HepG2 (cell line): ENCODE data around the gene KANK4. TPM values are rescaled to one million over a fixed set of nuclear protein-coding genes. Genes with fewer than 3 reads are reported as not detected.

ENCODE experiments used
- HHEX ChIP-seq: IDR thresholded peaks from 2 replicates; pipeline ENCODE4 v1.6.1; 2016; ENCODE audit warnings: control low read depth
- HOXD1 ChIP-seq: sonication (generic); formaldehyde crosslinking; IDR thresholded peaks from 2 replicates; pipeline ENCODE4 v1.5.0; 2020; ENCODE audit warnings: missing genetic modification reagents
- KLF15 ChIP-seq: sonication (generic); formaldehyde crosslinking; IDR thresholded peaks from 2 replicates; pipeline ENCODE4 v1.8.1; 2023; ENCODE audit warnings: borderline replicate concordance, mild to moderate bottlenecking, inconsistent platforms, missing genetic modification reagents, mixed read lengths
- MEIS1 ChIP-seq: sonication (generic); formaldehyde crosslinking; IDR thresholded peaks from 2 replicates; pipeline ENCODE4 v1.9.0; 2021; ENCODE audit warnings: mild to moderate bottlenecking, missing genetic modification reagents, moderate library complexity, borderline replicate concordance
- TBP ChIP-seq: sonication (generic); formaldehyde crosslinking; IDR thresholded peaks from 2 replicates; pipeline ENCODE4 v1.5.0; 2020; ENCODE audit warnings: missing genetic modification reagents
- ZFY ChIP-seq: sonication (generic); formaldehyde crosslinking; IDR thresholded peaks from 2 replicates; pipeline ENCODE4 v1.4.0; 2020; ENCODE audit warnings: missing genetic modification reagents
- ZMYM4 ChIP-seq: sonication (generic); formaldehyde crosslinking; IDR thresholded peaks from 2 replicates; pipeline ENCODE4 v1.8.1; 2023; ENCODE audit warnings: mild to moderate bottlenecking, missing genetic modification reagents
- ZNF225 ChIP-seq: sonication (generic); formaldehyde crosslinking; IDR thresholded peaks from 2 replicates; pipeline ENCODE4 v1.4.0; 2020; ENCODE audit warnings: mild to moderate bottlenecking, missing genetic modification reagents
- ZNF644 ChIP-seq: IDR thresholded peaks from 2 replicates; pipeline ENCODE4 v1.6.1; 2016; ENCODE audit warnings: low read depth
- polyA plus RNA-seq, 8 experiments: library from polyadenylated mRNA; depleted of rRNA in 3 of 8; stranded (reverse) in 7 of 8; unstranded in 1 of 8; fragments of >200 nt; fragmentation: Illumina TruSeq in 4 of 8; extraction: Trizol in 4 of 8; gene quantifications; 2 replicates each; pipeline versions ENCODE4 v1.2.1 to v1.2.3, GENCODE V29; 2011 to 2016; ENCODE audit warnings: low read depth in 4 of 8, missing spikeins in 1 of 8, mixed read lengths in 1 of 8; ENCODE audit not compliant: insufficient read depth in 1 of 8
- total RNA-seq, 5 experiments: library from RNA; depleted of rRNA; stranded (reverse); fragments of >200 nt; fragmentation: Illumina TruSeq; extraction: Trizol; gene quantifications; 2 replicates each; pipeline ENCODE4 v1.2.3, GENCODE V29; 2016; ENCODE audit warnings: low read depth in 1 of 5
- TF ChIP-seq, protein P1 (sequence below): IDR thresholded peaks from 2 replicates; pipeline ENCODE4 v1.6.1; 2012; ENCODE audit warnings: inconsistent platforms
- TF ChIP-seq, protein P2 (sequence below), 2 experiments: sonication (generic) in 1 of 2; formaldehyde crosslinking in 1 of 2; IDR thresholded peaks; 2 replicates each; pipeline versions ENCODE4 v1.4.0 to v1.6.1; 2016 to 2020; ENCODE audit warnings: borderline replicate concordance in 1 of 2, low read depth in 1 of 2, mild to moderate bottlenecking in 1 of 2, missing genetic modification reagents in 1 of 2
- TF ChIP-seq, protein P3 (sequence below): IDR thresholded peaks from 2 replicates; pipeline ENCODE4 v1.6.1; 2018; ENCODE audit warnings: missing genetic modification reagents, mild to moderate bottlenecking, missing compliant biosample characterization
- TF ChIP-seq, protein P4 (sequence below): sonication (generic); formaldehyde crosslinking; IDR thresholded peaks from 2 replicates; pipeline ENCODE4 v1.5.1; 2020; ENCODE audit warnings: mild to moderate bottlenecking, missing genetic modification reagents, moderate library complexity
- TF ChIP-seq, protein P5 (sequence below): sonication (generic); formaldehyde crosslinking; IDR thresholded peaks from 2 replicates; pipeline ENCODE4 v1.5.0; 2020; ENCODE audit warnings: missing genetic modification reagents
- TF ChIP-seq, protein P6 (sequence below): sonication (generic); formaldehyde crosslinking; IDR thresholded peaks from 2 replicates; pipeline ENCODE4 v1.5.1; 2020; ENCODE audit warnings: mild to moderate bottlenecking, missing genetic modification reagents, moderate library complexity

Gene KANK4
- total and polyA plus RNA-seq, 2 of the 13 experiments (the other 11 are each of a cell fraction or from before 2014, with no cell fraction given): 16.1 to 25.7 TPM

DNA sequence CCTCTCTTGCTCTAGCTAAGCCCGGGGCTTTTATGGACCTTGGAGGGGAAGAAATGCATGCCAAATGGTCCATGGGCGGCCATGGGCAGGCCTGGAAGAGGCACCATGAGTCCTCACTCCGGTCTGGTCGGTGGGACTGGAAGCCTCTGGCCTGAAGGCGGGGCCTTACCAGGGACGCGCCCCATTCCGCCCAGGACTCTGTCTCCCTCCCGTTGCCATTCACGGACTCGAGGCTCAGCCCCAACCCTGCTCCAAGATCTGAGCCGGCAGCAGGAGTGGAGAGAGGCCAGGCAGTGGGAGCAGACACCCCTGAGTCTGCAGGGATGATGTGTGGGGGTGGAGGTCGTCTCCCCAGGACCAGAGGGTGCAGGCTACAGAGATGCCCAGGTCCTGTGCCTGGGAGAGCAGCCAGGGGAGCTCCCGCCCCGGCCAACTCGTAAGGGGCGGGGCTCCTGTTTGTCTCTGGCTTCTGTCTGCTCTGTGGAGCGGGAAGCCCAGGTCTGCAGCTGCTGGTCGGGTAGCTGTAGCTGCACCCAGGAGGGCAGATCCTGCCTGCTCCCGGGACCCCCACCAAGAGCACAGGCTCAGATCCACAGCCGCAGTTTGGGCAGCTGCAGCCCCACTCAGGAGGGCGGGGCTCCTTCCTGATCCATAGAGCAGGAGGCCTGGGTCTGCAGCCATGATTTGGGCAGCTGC is 8.3 kb upstream of the KANK4 start (continued):
- TF ChIP-seq, protein P1, sequence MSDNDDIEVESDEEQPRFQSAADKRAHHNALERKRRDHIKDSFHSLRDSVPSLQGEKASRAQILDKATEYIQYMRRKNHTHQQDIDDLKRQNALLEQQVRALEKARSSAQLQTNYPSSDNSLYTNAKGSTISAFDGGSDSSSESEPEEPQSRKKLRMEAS: peak; percentile 81
- TF ChIP-seq HHEX (CRISPR knock-in tag): no peak
- TF ChIP-seq, protein P2, sequence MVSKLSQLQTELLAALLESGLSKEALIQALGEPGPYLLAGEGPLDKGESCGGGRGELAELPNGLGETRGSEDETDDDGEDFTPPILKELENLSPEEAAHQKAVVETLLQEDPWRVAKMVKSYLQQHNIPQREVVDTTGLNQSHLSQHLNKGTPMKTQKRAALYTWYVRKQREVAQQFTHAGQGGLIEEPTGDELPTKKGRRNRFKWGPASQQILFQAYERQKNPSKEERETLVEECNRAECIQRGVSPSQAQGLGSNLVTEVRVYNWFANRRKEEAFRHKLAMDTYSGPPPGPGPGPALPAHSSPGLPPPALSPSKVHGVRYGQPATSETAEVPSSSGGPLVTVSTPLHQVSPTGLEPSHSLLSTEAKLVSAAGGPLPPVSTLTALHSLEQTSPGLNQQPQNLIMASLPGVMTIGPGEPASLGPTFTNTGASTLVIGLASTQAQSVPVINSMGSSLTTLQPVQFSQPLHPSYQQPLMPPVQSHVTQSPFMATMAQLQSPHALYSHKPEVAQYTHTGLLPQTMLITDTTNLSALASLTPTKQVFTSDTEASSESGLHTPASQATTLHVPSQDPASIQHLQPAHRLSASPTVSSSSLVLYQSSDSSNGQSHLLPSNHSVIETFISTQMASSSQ (IDR thresholded peaks at IDR 0.05; ENCODE audit: low read depth): no peak
- TF ChIP-seq, protein P2 (CRISPR knock-in tag; IDR thresholded peaks at IDR 0.05; ENCODE audit: borderline replicate concordance): 0 out of 2 replicates have a peak, but pooled peaks have one; percentile 48
- TF ChIP-seq, protein P3, sequence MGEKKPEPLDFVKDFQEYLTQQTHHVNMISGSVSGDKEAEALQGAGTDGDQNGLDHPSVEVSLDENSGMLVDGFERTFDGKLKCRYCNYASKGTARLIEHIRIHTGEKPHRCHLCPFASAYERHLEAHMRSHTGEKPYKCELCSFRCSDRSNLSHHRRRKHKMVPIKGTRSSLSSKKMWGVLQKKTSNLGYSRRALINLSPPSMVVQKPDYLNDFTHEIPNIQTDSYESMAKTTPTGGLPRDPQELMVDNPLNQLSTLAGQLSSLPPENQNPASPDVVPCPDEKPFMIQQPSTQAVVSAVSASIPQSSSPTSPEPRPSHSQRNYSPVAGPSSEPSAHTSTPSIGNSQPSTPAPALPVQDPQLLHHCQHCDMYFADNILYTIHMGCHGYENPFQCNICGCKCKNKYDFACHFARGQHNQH (CRISPR knock-in tag): no peak
- peak; percentile 42; the same call in 1 of the 2 replicates for TF ChIP-seq MEIS1 (CRISPR knock-in tag)
- TF ChIP-seq, protein P4, sequence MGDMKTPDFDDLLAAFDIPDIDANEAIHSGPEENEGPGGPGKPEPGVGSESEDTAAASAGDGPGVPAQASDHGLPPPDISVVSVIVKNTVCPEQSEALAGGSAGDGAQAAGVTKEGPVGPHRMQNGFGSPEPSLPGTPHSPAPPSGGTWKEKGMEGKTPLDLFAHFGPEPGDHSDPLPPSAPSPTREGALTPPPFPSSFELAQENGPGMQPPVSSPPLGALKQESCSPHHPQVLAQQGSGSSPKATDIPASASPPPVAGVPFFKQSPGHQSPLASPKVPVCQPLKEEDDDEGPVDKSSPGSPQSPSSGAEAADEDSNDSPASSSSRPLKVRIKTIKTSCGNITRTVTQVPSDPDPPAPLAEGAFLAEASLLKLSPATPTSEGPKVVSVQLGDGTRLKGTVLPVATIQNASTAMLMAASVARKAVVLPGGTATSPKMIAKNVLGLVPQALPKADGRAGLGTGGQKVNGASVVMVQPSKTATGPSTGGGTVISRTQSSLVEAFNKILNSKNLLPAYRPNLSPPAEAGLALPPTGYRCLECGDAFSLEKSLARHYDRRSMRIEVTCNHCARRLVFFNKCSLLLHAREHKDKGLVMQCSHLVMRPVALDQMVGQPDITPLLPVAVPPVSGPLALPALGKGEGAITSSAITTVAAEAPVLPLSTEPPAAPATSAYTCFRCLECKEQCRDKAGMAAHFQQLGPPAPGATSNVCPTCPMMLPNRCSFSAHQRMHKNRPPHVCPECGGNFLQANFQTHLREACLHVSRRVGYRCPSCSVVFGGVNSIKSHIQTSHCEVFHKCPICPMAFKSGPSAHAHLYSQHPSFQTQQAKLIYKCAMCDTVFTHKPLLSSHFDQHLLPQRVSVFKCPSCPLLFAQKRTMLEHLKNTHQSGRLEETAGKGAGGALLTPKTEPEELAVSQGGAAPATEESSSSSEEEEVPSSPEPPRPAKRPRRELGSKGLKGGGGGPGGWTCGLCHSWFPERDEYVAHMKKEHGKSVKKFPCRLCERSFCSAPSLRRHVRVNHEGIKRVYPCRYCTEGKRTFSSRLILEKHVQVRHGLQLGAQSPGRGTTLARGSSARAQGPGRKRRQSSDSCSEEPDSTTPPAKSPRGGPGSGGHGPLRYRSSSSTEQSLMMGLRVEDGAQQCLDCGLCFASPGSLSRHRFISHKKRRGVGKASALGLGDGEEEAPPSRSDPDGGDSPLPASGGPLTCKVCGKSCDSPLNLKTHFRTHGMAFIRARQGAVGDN (CRISPR knock-in tag): peak; percentile 93
- TF ChIP-seq TBP: no peak
- TF ChIP-seq, protein P5, sequence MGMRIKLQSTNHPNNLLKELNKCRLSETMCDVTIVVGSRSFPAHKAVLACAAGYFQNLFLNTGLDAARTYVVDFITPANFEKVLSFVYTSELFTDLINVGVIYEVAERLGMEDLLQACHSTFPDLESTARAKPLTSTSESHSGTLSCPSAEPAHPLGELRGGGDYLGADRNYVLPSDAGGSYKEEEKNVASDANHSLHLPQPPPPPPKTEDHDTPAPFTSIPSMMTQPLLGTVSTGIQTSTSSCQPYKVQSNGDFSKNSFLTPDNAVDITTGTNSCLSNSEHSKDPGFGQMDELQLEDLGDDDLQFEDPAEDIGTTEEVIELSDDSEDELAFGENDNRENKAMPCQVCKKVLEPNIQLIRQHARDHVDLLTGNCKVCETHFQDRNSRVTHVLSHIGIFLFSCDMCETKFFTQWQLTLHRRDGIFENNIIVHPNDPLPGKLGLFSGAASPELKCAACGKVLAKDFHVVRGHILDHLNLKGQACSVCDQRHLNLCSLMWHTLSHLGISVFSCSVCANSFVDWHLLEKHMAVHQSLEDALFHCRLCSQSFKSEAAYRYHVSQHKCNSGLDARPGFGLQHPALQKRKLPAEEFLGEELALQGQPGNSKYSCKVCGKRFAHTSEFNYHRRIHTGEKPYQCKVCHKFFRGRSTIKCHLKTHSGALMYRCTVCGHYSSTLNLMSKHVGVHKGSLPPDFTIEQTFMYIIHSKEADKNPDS (CRISPR knock-in tag): no peak
- TF ChIP-seq, protein P6, sequence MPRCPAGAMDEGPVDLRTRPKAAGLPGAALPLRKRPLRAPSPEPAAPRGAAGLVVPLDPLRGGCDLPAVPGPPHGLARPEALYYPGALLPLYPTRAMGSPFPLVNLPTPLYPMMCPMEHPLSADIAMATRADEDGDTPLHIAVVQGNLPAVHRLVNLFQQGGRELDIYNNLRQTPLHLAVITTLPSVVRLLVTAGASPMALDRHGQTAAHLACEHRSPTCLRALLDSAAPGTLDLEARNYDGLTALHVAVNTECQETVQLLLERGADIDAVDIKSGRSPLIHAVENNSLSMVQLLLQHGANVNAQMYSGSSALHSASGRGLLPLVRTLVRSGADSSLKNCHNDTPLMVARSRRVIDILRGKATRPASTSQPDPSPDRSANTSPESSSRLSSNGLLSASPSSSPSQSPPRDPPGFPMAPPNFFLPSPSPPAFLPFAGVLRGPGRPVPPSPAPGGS (CRISPR knock-in tag): peak; percentile 51; the same call in 1 of the 2 replicates
- 0 out of 2 replicates have a peak, but pooled peaks have one; percentile 40 for TF ChIP-seq ZNF644
- TF ChIP-seq ZFY (CRISPR knock-in tag): peak; percentile 44; the same call in 1 of the 2 replicates
- TF ChIP-seq ZNF225 (CRISPR knock-in tag): 0 out of 2 replicates have a peak, but pooled peaks have one; percentile 46
- TF ChIP-seq KLF15: no peak
- no peak for TF ChIP-seq HOXD1
- peak; percentile 21; the same call in 1 of the 2 replicates for TF ChIP-seq ZMYM4 (CRISPR knock-in tag)
